ENCODE results near the gene PNPLA6.
A peak's percentile ranks its signal among the peaks of the same experiment; 100 is the strongest.
"Not testable (repeated sequence)": the region's sequence is repeated elsewhere in the genome, so short reads cannot be mapped to it uniquely, and the experiment has no call there.

The PNPLA6 gene

DNA sequence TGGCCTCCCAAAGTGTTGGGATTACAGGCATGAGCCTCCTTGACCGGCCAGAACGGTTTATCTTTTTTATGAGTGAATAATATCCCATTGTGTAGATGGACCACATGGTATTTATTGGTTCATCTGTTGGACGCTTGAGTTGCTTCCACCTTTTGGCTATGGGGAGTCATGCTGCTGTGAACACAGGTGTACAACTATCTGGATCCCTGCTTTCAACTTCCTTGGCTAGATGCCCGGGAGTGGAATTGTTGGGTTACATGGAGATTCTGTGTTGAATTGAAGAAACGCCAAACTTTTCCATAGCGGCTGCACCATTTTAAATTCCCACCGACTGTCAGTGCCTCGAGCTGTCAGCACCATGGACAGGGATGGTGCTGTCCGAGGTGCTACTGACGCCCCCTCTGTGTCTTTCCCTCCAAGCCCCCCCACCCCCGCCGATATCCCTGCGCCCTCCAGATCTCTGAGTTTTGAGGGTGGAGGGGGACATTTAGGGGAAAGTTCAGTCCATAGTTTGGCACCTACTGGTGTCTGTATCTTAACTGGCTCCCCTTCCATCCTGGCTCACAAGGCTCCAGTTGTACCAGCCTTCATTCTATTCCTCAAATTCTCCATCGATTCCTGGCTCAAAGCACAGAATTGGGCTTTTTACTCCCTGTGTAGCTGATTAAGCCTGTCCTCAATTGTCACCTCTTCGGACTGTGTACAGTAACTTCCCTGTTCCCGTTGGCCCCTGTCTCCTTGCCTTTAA is 27.3 kb downstream of the PNPLA6 start:
- no peak overlapping the region for H3K4me3 ChIP-seq (ENCODE audit: low read depth, low read length)
- no peak for DNase-seq (ENCODE audit: low read depth)
- TF ChIP-seq CTCF (IDR thresholded peaks at IDR 0.05; ENCODE audit: insufficient read depth, low read depth, low read length, missing control alignments) = no peak

DNA sequence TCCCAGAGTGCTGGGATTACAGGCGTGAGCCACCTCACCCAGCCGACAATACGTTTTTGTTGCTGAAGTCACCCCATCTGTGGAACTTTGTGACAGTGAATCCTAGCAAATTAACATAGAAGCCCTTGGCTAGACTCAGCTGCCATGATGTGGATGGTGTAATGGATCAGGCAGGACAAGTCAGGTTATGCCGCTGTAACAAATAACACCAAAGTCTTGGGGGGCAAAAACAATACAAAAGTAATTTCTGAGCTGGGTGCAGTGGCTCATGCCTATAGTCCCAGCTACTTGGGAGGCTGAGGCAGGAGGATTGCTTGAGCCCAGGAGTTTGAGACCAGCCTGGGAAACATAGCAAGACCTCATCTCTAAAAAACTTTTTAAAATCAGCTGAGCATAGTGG is 29.3 kb downstream of the PNPLA6 start:
- no peak for DNase-seq (ENCODE audit: low read depth)
- TF ChIP-seq CTCF (IDR thresholded peaks at IDR 0.05; ENCODE audit: insufficient read depth, low read depth, low read length, missing control alignments) = no peak
- no peak overlapping the region for H3K4me3 ChIP-seq (ENCODE audit: low read depth, low read length)

DNA sequence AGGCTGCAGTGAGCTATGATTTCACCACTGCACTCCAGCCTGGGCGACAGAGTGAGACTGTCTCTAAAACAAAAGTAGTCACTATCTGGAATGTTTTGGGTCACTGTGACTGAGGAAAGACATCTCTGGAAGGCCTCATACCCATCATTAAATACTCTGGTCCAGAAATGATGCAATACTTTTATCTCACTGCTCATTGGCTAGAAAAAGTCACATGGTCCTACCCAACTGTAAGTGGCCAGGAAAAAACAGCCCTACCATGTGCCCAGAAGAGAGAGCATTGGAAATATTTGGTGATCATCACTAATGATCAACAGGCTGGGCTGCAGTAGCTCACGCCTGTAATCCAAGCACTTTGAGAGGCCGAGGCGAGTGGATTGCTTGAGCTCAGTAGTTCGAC is 29.8 kb downstream of the PNPLA6 start:
- H3K4me3 ChIP-seq (ENCODE audit: low read depth, low read length) = no peak overlapping the region
- TF ChIP-seq CTCF (IDR thresholded peaks at IDR 0.05; ENCODE audit: insufficient read depth, low read depth, low read length, missing control alignments) = no peak
- no peak for DNase-seq (ENCODE audit: low read depth)

DNA sequence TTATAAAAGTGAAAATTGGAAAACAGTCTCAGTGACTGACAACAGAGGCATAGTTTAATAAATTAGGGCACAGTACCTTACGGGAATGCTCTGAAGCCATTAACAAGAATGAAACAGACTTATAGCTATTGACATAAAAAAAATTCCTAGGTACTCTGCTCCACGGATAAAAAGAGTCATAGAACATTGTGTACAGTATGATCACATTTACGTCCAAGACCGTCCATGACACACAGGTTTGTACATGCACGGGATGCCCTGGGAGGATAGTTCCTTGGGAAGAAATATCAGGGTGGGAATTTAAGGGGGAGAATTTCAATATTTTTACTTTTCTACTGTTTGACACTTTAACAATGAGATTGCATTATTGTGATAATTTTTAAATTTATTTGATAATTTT is 35.2 kb downstream of the PNPLA6 start:
- DNase-seq (ENCODE audit: low read depth) = no peak
- H3K4me3 ChIP-seq (ENCODE audit: low read depth, low read length) = no peak overlapping the region
- TF ChIP-seq CTCF (IDR thresholded peaks at IDR 0.05; ENCODE audit: insufficient read depth, low read depth, low read length, missing control alignments) = no peak

DNA sequence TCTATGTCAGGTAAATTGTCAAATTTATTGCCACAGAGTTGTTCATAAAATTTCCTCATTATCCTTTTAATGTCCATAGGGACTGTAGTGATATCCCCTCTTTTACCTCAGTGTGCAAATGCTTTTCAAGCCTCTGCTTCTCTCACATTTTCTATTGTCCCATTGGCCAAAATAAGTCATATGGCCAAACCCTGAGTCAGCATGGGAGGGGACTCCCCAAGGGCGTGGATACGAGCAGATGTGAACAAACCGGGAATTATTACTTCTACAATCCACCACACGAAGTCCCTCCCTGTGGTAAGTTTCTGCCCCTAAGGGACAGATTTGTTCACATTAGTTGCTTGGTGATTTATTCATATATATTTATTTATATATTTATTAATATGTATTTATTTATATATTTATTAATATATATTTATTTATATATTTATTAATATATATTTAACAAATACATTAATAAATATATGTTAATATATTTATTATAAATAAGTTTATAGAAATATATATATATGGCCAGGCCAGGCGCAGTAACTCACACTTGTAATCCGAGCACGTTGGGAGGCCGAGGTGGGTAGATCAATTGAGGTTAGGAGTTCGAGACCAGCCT is 40.0 kb downstream of the PNPLA6 start:
- no peak overlapping the region for H3K4me3 ChIP-seq (ENCODE audit: low read depth, low read length)
- no peak for TF ChIP-seq CTCF (IDR thresholded peaks at IDR 0.05; ENCODE audit: insufficient read depth, low read depth, low read length, missing control alignments)
- DNase-seq (ENCODE audit: low read depth) = peak; percentile 36

GRCh38 chr19:7577422-7577821 is 41.9 kb downstream of the PNPLA6 start:
- not testable (repeated sequence) for H3K4me3 ChIP-seq (ENCODE audit: low read depth, low read length); DNase-seq (ENCODE audit: low read depth)

DNA sequence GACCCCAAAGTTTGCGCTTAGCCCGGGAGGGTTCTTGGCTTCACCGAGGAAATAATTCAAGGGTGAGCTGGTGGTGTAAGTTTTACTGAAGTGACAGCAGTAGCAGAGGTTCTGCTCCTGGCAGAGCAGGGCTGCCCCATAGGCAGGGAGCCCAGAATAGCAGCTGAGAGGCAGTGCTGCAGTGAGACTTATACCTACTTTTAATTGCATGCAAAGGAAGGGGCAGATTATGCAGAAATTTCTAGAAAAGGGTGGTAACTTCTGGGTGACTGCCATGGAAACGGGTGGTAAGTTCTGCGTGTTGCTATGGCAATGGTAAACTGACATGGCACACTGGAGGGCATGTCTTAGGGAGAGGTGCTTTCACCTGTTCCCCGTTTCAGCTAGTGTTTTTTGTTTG is 42.6 kb downstream of the PNPLA6 start:
- no peak for TF ChIP-seq CTCF (IDR thresholded peaks at IDR 0.05; ENCODE audit: insufficient read depth, low read depth, low read length, missing control alignments)
- no peak for DNase-seq (ENCODE audit: low read depth)
- H3K4me3 ChIP-seq (ENCODE audit: low read depth, low read length) = no peak overlapping the region
